Subcutaneous preadipocyte (primary cell): ENCODE data around the gene ASPA. TPM values are rescaled to one million over a fixed set of nuclear protein-coding genes. Genes with fewer than 3 reads are reported as not detected.

ENCODE experiments used
- total RNA-seq: library from RNA; depleted of rRNA; stranded (reverse); fragments of >200 nt; gene quantifications from 2 replicates; pipeline ENCODE4 v1.2.3, GENCODE V29; 2012

Gene ASPA
- 0.98 and 1.1 TPM in 2 replicates for total RNA-seq

DNA sequence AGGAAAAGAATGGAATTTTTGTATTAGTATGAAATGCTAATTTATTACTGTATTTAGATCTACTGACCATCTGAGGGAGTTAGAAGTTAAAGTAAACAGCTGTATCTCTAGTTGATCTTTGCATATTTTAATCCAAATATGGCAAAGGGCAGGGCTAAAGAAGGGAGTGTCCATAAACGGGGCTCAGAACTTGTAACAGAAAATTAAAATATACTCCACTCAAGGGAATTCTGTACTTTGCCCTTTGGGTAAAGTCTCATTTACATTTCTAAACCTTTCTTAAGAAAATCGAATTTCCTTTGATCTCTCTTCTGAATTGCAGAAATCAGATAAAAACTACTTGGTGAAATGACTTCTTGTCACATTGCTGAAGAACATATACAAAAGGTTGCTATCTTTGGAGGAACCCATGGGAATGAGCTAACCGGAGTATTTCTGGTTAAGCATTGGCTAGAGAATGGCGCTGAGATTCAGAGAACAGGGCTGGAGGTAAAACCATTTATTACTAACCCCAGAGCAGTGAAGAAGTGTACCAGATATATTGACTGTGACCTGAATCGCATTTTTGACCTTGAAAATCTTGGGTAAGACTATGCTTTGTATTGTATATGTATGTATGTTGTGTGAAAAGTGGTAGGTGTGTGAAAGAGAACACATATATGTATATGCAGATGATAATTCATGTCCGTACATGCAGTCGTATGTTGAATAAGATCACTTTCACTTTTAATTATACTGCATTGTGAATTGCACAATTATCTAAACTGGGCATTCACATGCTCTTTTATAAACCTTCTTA lies at the start of gene ASPA:
TSS of gene ASPA (plus strand) at position 186 of the 799 bp plus-strand sequence. CDS start at position 349, 163 bp downstream.

DNA sequence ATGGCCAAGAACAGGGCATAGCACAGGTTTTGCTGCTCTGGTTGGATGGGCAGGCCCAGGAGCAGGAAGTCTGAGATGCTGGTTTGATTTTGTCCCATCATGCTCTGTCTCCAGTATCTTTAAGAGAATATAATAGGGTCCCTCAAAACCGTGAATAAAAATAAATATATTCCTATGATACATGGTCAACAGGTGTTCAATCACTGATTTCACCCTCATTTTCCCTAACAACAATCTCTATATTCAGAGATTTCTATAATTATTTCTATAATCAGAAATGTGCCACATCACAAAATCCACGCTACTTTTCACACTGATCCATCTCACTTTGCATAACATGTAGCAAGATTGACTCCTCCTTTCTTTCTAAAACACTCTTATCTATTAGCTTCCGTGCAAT lies 42.1 kb upstream of the ASPA start, which contains the start of gene OR1E2:
TSS of gene OR1E2 (minus strand) at position 101 of the 400 bp plus-strand sequence. CDS start at position 101, 0 bp downstream.

DNA sequence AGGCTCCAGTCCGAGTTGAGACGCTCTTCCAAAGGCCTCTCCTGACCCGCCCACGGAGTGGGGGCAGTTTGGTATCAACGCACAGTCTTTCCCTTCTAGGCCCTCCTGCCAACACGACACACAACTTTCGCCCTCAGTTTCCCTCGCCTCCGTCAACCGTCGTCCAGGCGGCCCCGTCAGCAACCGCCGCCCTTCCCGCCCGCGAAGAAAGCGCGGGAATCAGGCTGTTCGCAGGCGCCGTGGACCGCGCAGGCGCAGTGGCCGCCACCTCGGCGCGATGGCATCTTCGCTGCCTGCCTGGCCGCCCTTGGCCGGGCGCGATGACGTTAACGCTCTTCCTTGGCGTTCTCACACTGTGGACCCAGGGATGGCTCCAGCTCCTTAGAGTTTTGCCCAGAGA lies 4.2 kb upstream of the ASPA start, which contains the start of gene SPATA22:
TSS of gene SPATA22 (minus strand) at position 221 of the 400 bp plus-strand sequence. CDS start 2,494 bp downstream, outside the sequence.

Other genes starting within 250 kb of the ASPA start
- gene OR3A1, start 177.6 kb upstream of the ASPA start, total RNA-seq = under 0.01 and 0.20 TPM in 2 replicates
- 0.73 and 0.98 TPM in 2 replicates for gene OR3A2, start 89.7 kb upstream of the ASPA start, total RNA-seq
- gene OR1E1, start 77.6 kb upstream of the ASPA start, total RNA-seq = not detected in 2 replicates
- not detected in 2 replicates for gene OR3A3, start 64.6 kb upstream of the ASPA start, total RNA-seq
- gene OR1E2, start 42.2 kb upstream of the ASPA start, total RNA-seq = not detected in 2 replicates
- 0.78 and 1.1 TPM in 2 replicates for gene SPATA22, start 4.2 kb upstream of the ASPA start, total RNA-seq
- gene TRPV3, start 81.8 kb downstream of the ASPA start, total RNA-seq = 1.1 and 1.4 TPM in 2 replicates
- 1.4 and 1.5 TPM in 2 replicates for gene TRPV1, start 133.4 kb downstream of the ASPA start, total RNA-seq
- 16.9 and 17.2 TPM in 2 replicates for gene SHPK, start 160.3 kb downstream of the ASPA start, total RNA-seq
- gene CTNS, start 160.8 kb downstream of the ASPA start, total RNA-seq = 19.8 and 21.7 TPM in 2 replicates
- 88.9 and 89.1 TPM in 2 replicates for gene TAX1BP3, start 192.6 kb downstream of the ASPA start, total RNA-seq
- gene EMC6, start 192.8 kb downstream of the ASPA start, total RNA-seq = 16.0 and 20.6 TPM in 2 replicates
- gene P2RX5, start 220.2 kb downstream of the ASPA start, total RNA-seq = 0.37 and 1.2 TPM in 2 replicates
- 8.5 and 13.1 TPM in 2 replicates for gene HASPIN, start 247.9 kb downstream of the ASPA start, total RNA-seq